ENCODE results near the gene MYOZ2.

Gene MYOZ2

GRCh38 chr4:119197772-119198212, 62.2 kb downstream of the MYOZ2 start:
- no peak for DNase-seq (ENCODE audit: low read depth in 2 of 2)

- no peak for DNase-seq (ENCODE audit: low read depth in 2 of 2)
Measured at GRCh38 chr4:119204916-119205315, 69.3 kb downstream of the MYOZ2 start.

- no peak for DNase-seq (ENCODE audit: low read depth in 2 of 2)
Measured at GRCh38 chr4:119205690-119206089, 70.1 kb downstream of the MYOZ2 start.

GRCh38 chr4:119206178-119206577, 70.5 kb downstream of the MYOZ2 start:
- no peak for DNase-seq (ENCODE audit: low read depth in 2 of 2)

GRCh38 chr4:119207051-119207450, 71.4 kb downstream of the MYOZ2 start:
- no peak for DNase-seq (ENCODE audit: low read depth in 2 of 2)

DNA sequence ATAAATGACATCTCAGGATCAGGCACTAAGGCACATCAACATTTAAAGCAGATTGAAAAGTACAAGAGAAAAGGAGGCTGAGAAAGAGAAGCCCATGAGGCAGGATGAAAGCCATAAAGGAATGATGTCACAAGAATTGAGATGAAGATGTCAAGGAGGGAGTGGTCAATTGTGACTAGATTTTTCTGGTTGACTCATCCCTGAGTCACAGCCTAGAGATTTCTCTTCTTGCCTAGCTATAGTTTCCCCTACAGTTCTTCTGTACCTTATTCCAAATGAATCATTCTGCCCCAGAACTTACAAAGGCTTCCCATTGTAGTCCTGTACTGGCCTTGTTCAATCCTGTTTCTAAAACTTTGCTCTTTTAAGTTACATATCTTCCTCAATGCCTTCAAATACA, 73.4 kb downstream of the MYOZ2 start:
- peak; percentile 29 to 36 for DNase-seq (ENCODE audit: low read depth in 2 of 2)

DNA sequence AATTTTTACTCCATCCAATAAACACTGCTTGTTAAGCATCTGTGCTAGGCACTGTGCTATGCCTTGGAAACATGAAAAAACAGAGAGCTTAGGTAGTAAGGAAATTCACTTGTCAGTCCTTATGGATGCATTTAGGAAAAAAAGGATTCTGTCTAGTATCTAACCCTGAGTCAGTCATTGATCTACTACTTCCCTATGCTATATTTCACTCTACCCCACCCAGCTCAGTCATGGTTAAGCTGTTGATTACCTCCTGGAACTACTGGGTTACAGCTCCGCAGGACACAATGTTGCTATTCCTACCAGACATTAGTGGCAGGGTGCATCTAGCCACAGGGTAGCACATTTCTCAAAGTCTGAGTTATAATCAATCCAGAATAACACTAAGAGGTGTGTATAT, 74.0 kb downstream of the MYOZ2 start:
- DNase-seq (ENCODE audit: low read depth in 2 of 2) = no peak

GRCh38 chr4:119210775-119211174, 75.1 kb downstream of the MYOZ2 start:
- DNase-seq (ENCODE audit: low read depth in 2 of 2) = no peak

DNA sequence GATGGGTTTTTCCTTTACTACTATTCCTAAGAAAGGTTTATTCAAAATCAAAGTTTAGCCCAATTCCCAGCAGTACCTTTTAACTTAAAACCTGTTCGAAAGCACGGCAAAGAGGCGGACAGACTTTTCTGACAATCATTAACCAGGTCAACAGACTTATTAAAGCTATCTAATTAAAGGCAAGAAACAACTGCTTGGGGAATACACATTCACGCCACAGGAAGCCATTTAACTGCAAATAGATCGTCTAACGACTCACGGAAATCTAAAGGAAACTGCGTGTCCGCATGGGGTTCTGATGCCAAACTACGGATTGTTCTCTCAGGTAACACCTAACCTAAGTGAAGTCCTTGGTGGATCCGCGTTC, 76.2 kb downstream of the MYOZ2 start:
- DNase-seq (ENCODE audit: low read depth in 2 of 2) = no peak

- peak; percentile 94 to 95 for DNase-seq (ENCODE audit: low read depth in 2 of 2)
Measured at GRCh38 chr4:119212234-119212963, 76.8 kb downstream of the MYOZ2 start, which contains the start of gene USP53. Gene USP53, plus strand, starts transcription at chr4:119212713. Its CDS starts 27,047 bp downstream, at chr4:119239760.

DNA sequence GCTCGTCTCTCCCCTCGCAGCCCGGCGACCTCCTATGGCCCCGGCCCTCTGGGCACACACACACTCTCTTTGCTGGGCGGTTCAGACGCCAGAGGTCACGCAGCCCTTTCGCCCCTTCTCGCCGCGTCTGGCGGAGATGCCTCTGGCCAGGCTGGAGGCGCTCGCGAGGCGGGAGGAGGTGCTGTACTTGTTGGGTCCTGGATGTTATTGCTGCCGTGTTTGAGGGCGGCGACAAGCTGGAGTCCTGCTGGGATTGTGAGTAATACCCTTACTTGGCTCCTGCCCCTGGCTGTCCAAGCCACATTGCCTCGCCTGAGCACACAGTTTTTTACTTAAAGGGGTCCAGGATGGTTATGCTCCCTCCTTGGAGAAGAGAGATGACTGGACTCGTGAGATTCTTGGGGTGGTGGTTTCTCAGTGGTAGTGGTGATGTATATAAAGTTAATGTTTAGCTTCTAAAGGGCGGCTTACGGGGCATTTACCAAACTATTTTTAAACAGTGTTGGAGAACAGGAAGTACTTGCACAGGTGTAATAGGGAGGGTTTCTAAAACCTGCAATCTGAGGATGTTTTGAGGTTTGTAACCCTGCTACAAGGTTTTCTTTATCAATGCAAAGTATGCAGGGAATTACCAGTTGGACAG, 77.5 kb downstream of the MYOZ2 start:
- peak; percentile 45 to 51 for DNase-seq (ENCODE audit: low read depth in 2 of 2)

DNA sequence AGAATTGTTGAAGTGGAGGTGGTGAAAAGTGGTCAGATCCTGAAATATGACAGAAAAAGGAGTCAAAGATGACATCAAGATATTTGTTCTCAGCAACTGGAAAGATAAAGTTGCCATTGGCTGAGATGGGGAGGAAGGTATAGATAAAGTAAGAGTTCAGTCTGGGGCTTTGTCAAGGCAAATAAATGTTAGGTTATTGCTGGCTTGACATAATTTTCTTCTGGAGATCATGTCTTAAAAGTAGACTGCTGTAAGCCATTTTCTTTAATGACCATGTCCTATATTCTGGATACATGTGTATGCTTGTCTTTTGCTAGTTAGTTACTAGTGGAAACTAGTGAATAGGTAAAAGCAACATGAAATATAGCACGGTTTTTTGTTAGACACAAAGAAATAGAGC, 82.5 kb downstream of the MYOZ2 start:
- no peak for DNase-seq (ENCODE audit: low read depth in 2 of 2)

GRCh38 chr4:119221412-119221811, 85.8 kb downstream of the MYOZ2 start:
- DNase-seq (ENCODE audit: low read depth in 2 of 2) = no peak

GRCh38 chr4:119227690-119228089, 92.1 kb downstream of the MYOZ2 start:
- DNase-seq (ENCODE audit: low read depth in 2 of 2) = no peak

DNA sequence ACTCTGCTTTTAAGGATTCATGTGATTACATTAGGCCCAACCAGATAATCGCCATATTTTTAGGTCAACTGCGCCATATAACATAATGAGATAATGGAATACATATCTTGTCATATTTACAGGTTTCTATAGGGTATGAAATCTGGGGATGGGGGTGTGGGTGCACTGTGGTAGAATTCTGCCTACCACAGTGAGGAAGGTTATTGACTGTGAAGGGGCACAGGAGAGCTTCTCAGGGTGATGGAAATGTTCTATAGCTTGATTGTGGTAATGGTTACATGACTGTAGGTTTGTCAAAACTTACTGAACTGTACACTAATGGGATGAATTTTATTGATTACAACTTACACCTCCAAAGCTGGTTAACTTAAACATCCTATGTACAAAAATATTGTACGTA, 92.8 kb downstream of the MYOZ2 start:
- DNase-seq (ENCODE audit: low read depth in 2 of 2) = no peak

DNA sequence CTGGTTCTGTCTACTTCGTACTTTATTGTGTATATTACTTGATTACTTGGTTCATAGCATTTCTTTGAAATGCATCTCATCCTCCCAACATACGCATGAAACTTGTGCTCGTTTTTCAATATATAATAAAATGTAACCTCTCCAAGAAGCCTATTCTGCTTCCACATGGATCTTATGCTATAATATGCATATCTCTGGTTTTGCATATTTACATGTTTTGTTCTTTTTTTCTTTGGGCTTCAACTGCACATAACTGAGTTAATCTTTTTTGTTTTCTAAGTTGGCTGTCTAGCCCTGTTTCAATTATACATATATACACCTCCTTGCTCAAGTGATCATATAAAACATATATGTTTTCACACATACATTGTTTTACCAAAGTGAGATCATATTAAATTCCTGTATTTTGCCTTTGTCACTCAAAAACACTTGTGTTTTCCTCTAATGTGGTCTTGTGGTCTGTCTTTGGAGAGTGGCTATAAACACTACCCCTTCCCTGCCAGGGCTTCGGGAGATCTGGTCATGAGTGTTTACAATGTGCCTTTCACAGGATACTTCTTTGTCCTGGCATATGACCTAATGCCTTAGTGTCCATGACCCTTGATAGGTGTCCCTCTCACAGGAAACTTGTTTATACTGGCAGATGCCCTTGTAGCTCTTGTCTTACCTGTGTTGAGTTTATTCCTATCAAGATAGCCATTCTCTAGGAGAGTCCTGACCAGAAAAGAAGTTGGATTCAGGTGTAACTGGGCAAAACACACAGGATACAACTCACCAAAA, 94.5 kb downstream of the MYOZ2 start:
- no peak for DNase-seq (ENCODE audit: low read depth in 2 of 2)

DNA sequence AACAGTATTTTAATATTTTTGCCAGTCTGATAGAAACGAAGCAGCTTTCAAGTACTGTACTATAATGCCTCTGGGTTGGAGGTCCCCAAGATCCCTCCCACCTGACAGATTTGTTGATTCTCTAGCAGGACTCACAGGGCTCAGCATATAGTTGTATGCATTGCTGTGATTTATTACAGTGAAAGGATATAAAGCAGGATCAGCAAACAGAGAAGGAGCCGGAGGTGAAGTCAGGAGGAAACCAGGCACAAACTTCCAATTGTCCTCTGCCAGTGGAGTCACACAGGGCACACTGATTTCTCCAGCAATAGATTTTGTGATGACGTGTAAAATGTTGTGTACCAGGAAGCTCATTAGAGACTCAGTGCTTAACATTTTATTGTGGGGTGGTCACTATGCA, 95.9 kb downstream of the MYOZ2 start:
- DNase-seq (ENCODE audit: low read depth in 2 of 2) = no peak

GRCh38 chr4:119232286-119232685, 96.7 kb downstream of the MYOZ2 start:
- DNase-seq (ENCODE audit: low read depth in 2 of 2) = no peak

DNA sequence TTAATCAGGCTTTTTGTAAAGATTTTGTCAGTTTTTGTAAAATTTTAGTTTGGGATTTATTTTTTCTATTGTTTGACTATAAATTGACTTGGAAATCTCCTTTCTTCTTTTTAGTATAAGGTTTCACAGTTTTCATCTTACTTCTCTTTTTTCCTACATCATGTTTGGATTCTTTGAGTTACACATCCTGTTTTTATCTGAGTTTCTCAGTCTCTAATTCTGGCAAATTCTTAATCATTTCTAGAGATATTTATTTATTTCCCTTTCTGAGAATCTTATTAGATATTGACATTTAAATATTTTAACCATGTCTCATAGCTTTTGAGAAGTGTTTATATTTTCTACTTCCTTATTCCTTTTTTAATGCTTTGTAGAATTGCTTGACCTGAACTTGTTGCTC, 97.6 kb downstream of the MYOZ2 start:
- DNase-seq (ENCODE audit: low read depth in 2 of 2) = no peak

GRCh38 chr4:119233750-119234149, 98.1 kb downstream of the MYOZ2 start:
- DNase-seq (ENCODE audit: low read depth in 2 of 2) = no peak

GRCh38 chr4:119237201-119237600, 101.6 kb downstream of the MYOZ2 start:
- DNase-seq (ENCODE audit: low read depth in 2 of 2) = no peak
